Naive thymus-derived CD4-positive, alpha-beta T cell (primary cell): ENCODE data around the gene RASSF8. TPM values are rescaled to one million over a fixed set of nuclear protein-coding genes. Genes with fewer than 3 reads are reported as not detected.

Experiments
- ATAC-seq: fragments of 150-1000 bp; cut with Tn5 transposase; 2 replicates; pipeline ENCODE4 v1.10.0; 2021; ENCODE audit warnings: mild to moderate bottlenecking, moderate library complexity
- CTCF ChIA-PET: fragments of 350-600 bp; sonication (Branson Sonifier 250); formaldehyde crosslinking; loops from one replicate; lab custom pipeline; 2021; ENCODE audit warnings: antibody characterized with exemption; lab: Charles Lee
- POLR2A ChIA-PET: fragments of 350-600 bp; sonication (Branson Sonifier 250); formaldehyde crosslinking; loops from one replicate; lab custom pipeline; 2021; ENCODE audit warnings: antibody characterized with exemption, inconsistent platforms; lab: Charles Lee
- DNase-seq, 9 donors: peaks; one replicate each; pipeline versions ENCODE4 v3.0.0 to v3.0.0-alpha.2; 2020 to 2022; ENCODE audit warnings: mixed read lengths in 1 of 9
- H3K27ac ChIP-seq: one replicate; pipeline ENCODE4 v1.7.0; 2013; ENCODE audit warnings: mild to moderate bottlenecking, low read depth, low read length, moderate library complexity
- H3K27me3 ChIP-seq, 2 donors: one replicate each; pipeline ENCODE4 v1.7.0; 2013; ENCODE audit warnings: low read length in 2 of 2, mild to moderate bottlenecking in 2 of 2, moderate library complexity in 2 of 2; ENCODE audit not compliant: control insufficient read depth in 2 of 2, insufficient read depth in 2 of 2
- H3K36me3 ChIP-seq, 3 experiments: 1 replicate in 2 of 3; 2 replicates in 1 of 3; pipeline ENCODE4 v1.7.0; 2013; ENCODE audit warnings: low read length in 3 of 3, mild to moderate bottlenecking in 3 of 3, moderate library complexity in 1 of 3; ENCODE audit not compliant: insufficient read depth in 3 of 3, control insufficient read depth in 2 of 3
- H3K4me1 ChIP-seq, 2 donors: one replicate each; pipeline ENCODE4 v1.7.0; 2013; ENCODE audit warnings: low read length in 2 of 2, mild to moderate bottlenecking in 2 of 2, moderate library complexity in 1 of 2; ENCODE audit not compliant: control insufficient read depth in 2 of 2, insufficient read depth in 2 of 2
- H3K4me3 ChIP-seq: 2 replicates; pipeline ENCODE4 v1.7.0; 2013; ENCODE audit warnings: mild to moderate bottlenecking, low read length
- H3K9me3 ChIP-seq, 3 experiments: 1 replicate in 2 of 3; 2 replicates in 1 of 3; pipeline ENCODE4 v1.7.0; 2013; ENCODE audit warnings: low read length in 3 of 3; ENCODE audit not compliant: control insufficient read depth in 2 of 3
- H3K27ac Mint-ChIP-seq, 9 donors: one replicate each; pipeline ENCODE4 v1.8.0; 2020 to 2022; ENCODE audit warnings: mixed read lengths in 9 of 9, mild to moderate bottlenecking in 8 of 9, moderate library complexity in 5 of 9, inconsistent platforms in 2 of 9
- H3K27me3 Mint-ChIP-seq, 5 donors: one replicate each; pipeline ENCODE4 v1.8.0; 2021 to 2022; ENCODE audit warnings: mixed read lengths in 5 of 5, mild to moderate bottlenecking in 1 of 5
- H3K36me3 Mint-ChIP-seq, 5 donors: one replicate each; pipeline ENCODE4 v1.8.0; 2020 to 2022; ENCODE audit warnings: mixed read lengths in 5 of 5, mild to moderate bottlenecking in 3 of 5, inconsistent platforms in 1 of 5
- H3K4me1 Mint-ChIP-seq, 7 donors: one replicate each; pipeline ENCODE4 v1.8.0; 2020 to 2022; ENCODE audit warnings: mixed read lengths in 7 of 7, mild to moderate bottlenecking in 3 of 7, inconsistent platforms in 1 of 7
- H3K4me3 Mint-ChIP-seq, 10 donors: one replicate each; pipeline ENCODE4 v1.8.0; 2020 to 2022; ENCODE audit warnings: mild to moderate bottlenecking in 10 of 10, mixed read lengths in 10 of 10, moderate library complexity in 6 of 10, inconsistent platforms in 2 of 10
- H3K9me3 Mint-ChIP-seq, 11 donors: one replicate each; pipeline ENCODE4 v1.8.0; 2020 to 2022; ENCODE audit warnings: mixed read lengths in 11 of 11, mild to moderate bottlenecking in 4 of 11, inconsistent platforms in 1 of 11, moderate library complexity in 1 of 11
- intact Hi-C, 2 donors: fragments of 100-400 bp; cut with micrococcal nuclease; formaldehyde crosslinking; loops; one replicate each; pipeline ENCODE4 v1.15.1; 2023
- polyA plus RNA-seq, 2 donors: library from polyadenylated mRNA; unstranded; fragments of 300-500 nt; fragmentation: Illumina TruSeq; gene quantifications; one replicate each; pipeline ENCODE4 v1.2.3, GENCODE V29; 2021
- total RNA-seq, 6 experiments: library from RNA in 5 of 6; stranded (reverse) in 5 of 6; gene quantifications; 1 replicate in 5 of 6; 2 replicates in 1 of 6; pipeline ENCODE4 v1.2.3 and lab custom pipeline; 2021 to 2026

Gene RASSF8
- total and polyA plus RNA-seq, 7 experiments from 2014 or later: 0.03 to 0.64 (median 0.18) TPM; not detected in 3

- intact Hi-C loops: no loop called here
- Histone ChIP-seq H3K36me3 (no peaks in the 10 kb centered on the region), H3K27me3 (no peaks in the 10 kb centered on the region), H3K9me3 (no peaks in the 10 kb centered on the region), H3K4me3 (no peak overlapping the region), H3K4me1 (no peaks in the 10 kb centered on the region), H3K27ac (no peak overlapping the region)
- CTCF ChIA-PET: no interaction called here
- Mint-ChIP-seq H3K36me3 (no peaks in the 10 kb centered on the region), H3K27me3 (peaks cover 0 to 5% (median 0%) of the 10 kb centered on the region in 5 donors), H3K27ac (no peak overlapping the region), H3K4me3 (no peak overlapping the region), H3K4me1 (no peaks in the 10 kb centered on the region), H3K9me3 (no peaks in the 10 kb centered on the region)
- ATAC-seq (no peak), DNase-seq (no peak)
- POLR2A ChIA-PET: no interaction called here
These were observed 25.5 kb upstream of the RASSF8 start for GRCh38 chr12:25932971-25933370.

GRCh38 chr12:25934456-25934855 lies 24.0 kb upstream of the RASSF8 start:
- Mint-ChIP-seq H3K9me3 (peaks cover 0 to 2% (median 0%) of the 10 kb centered on the region in 11 donors), H3K4me3 (no peak overlapping the region), H3K27ac (no peak overlapping the region), H3K27me3 (peaks cover 0 to 5% (median 0%) of the 10 kb centered on the region in 5 donors), H3K36me3 (no peaks in the 10 kb centered on the region), H3K4me1 (no peaks in the 10 kb centered on the region)
- no peak for DNase-seq
- no peaks in the 10 kb centered on the region for H3K9me3 ChIP-seq
- POLR2A ChIA-PET: no interaction called here
- no peak overlapping the region for H3K27ac ChIP-seq
- CTCF ChIA-PET: no interaction called here
- no peak for ATAC-seq
- H3K4me1 ChIP-seq: no peaks in the 10 kb centered on the region
- no peak overlapping the region for H3K4me3 ChIP-seq
- H3K27me3 ChIP-seq: no peaks in the 10 kb centered on the region
- no peaks in the 10 kb centered on the region for H3K36me3 ChIP-seq
- intact Hi-C loops: no loop called here

GRCh38 chr12:25935355-25936144 lies 22.9 kb upstream of the RASSF8 start:
- intact Hi-C loops: no loop called here
- H3K27ac ChIP-seq: no peak overlapping the region
- no peaks in the 10 kb centered on the region for H3K36me3 ChIP-seq
- no peaks in the 10 kb centered on the region for H3K9me3 ChIP-seq
- no peaks in the 10 kb centered on the region for H3K27me3 ChIP-seq
- ChIA-PET POLR2A (no interaction called here), CTCF (no interaction called here)
- Mint-ChIP-seq H3K4me3 (no peak overlapping the region), H3K9me3 (peaks cover 0 to 2% (median 0%) of the 10 kb centered on the region in 11 donors), H3K27me3 (peaks cover 0 to 6% (median 2%) of the 10 kb centered on the region in 5 donors), H3K4me1 (no peaks in the 10 kb centered on the region), H3K27ac (no peak overlapping the region), H3K36me3 (no peaks in the 10 kb centered on the region)
- H3K4me3 ChIP-seq: no peak overlapping the region
- DNase-seq (no peak), ATAC-seq (no peak)
- no peaks in the 10 kb centered on the region for H3K4me1 ChIP-seq

GRCh38 chr12:25937096-25937495 lies 21.4 kb upstream of the RASSF8 start:
- H3K36me3 ChIP-seq: no peaks in the 10 kb centered on the region
- no peak overlapping the region for H3K27ac ChIP-seq
- intact Hi-C loops: no loop called here
- POLR2A ChIA-PET: no interaction called here
- H3K27me3 ChIP-seq: no peaks in the 10 kb centered on the region
- H3K4me1 Mint-ChIP-seq: no peaks in the 10 kb centered on the region
- H3K4me1 ChIP-seq: no peaks in the 10 kb centered on the region
- H3K9me3 ChIP-seq: no peaks in the 10 kb centered on the region
- H3K4me3 ChIP-seq: no peak overlapping the region
- H3K27me3 Mint-ChIP-seq: peaks cover 0 to 11% (median 2%) of the 10 kb centered on the region in 5 donors
- CTCF ChIA-PET: no interaction called here
- H3K9me3 Mint-ChIP-seq: peaks cover 0 to 7% (median 0%) of the 10 kb centered on the region in 11 donors
- no peaks in the 10 kb centered on the region for H3K36me3 Mint-ChIP-seq
- H3K4me3 Mint-ChIP-seq: no peak overlapping the region
- ATAC-seq (no peak), DNase-seq (no peak)
- no peak overlapping the region for H3K27ac Mint-ChIP-seq

GRCh38 chr12:25938581-25938980 lies 19.9 kb upstream of the RASSF8 start:
- no peaks in the 10 kb centered on the region for H3K36me3 ChIP-seq
- ATAC-seq: no peak
- H3K9me3 ChIP-seq: no peaks in the 10 kb centered on the region
- H3K4me1 ChIP-seq: no peaks in the 10 kb centered on the region
- ChIA-PET CTCF (no interaction called here), POLR2A (no interaction called here)
- no peaks in the 10 kb centered on the region for H3K27me3 ChIP-seq
- H3K27ac ChIP-seq: no peak overlapping the region
- Mint-ChIP-seq H3K27ac (no peak overlapping the region), H3K27me3 (peaks cover 0 to 16% (median 1%) of the 10 kb centered on the region in 5 donors), H3K4me1 (no peaks in the 10 kb centered on the region), H3K9me3 (peaks cover 0 to 7% (median 0%) of the 10 kb centered on the region in 11 donors), H3K4me3 (no peak overlapping the region), H3K36me3 (no peaks in the 10 kb centered on the region)
- H3K4me3 ChIP-seq: no peak overlapping the region
- no peak for DNase-seq
- intact Hi-C loops: no loop called here

- no peak overlapping the region for H3K4me3 ChIP-seq
- Mint-ChIP-seq H3K27ac (no peak overlapping the region), H3K9me3 (peaks cover 0 to 7% (median 0%) of the 10 kb centered on the region in 11 donors), H3K27me3 (peaks cover 0 to 22% (median 0%) of the 10 kb centered on the region in 5 donors), H3K36me3 (no peaks in the 10 kb centered on the region), H3K4me1 (no peaks in the 10 kb centered on the region), H3K4me3 (no peak overlapping the region)
- ChIA-PET CTCF (no interaction called here), POLR2A (no interaction called here)
- H3K36me3 ChIP-seq: no peaks in the 10 kb centered on the region
- H3K4me1 ChIP-seq: no peaks in the 10 kb centered on the region
- no peak for ATAC-seq
- no peaks in the 10 kb centered on the region for H3K27me3 ChIP-seq
- intact Hi-C loops: no loop called here
- DNase-seq: no peak
- no peaks in the 10 kb centered on the region for H3K9me3 ChIP-seq
- no peak overlapping the region for H3K27ac ChIP-seq
These were observed 18.9 kb upstream of the RASSF8 start for GRCh38 chr12:25939606-25940005.

GRCh38 chr12:25940886-25941285 lies 17.6 kb upstream of the RASSF8 start:
- H3K27ac ChIP-seq: no peak overlapping the region
- no peak for DNase-seq
- Mint-ChIP-seq H3K9me3 (peaks cover 0 to 7% (median 0%) of the 10 kb centered on the region in 11 donors), H3K4me3 (no peak overlapping the region), H3K4me1 (no peaks in the 10 kb centered on the region), H3K27me3 (peaks cover 0 to 27% (median 0%) of the 10 kb centered on the region in 5 donors), H3K36me3 (no peaks in the 10 kb centered on the region), H3K27ac (no peak overlapping the region)
- intact Hi-C loops: no loop called here
- no peaks in the 10 kb centered on the region for H3K9me3 ChIP-seq
- no peaks in the 10 kb centered on the region for H3K27me3 ChIP-seq
- ChIA-PET POLR2A (no interaction called here), CTCF (no interaction called here)
- no peak for ATAC-seq
- no peaks in the 10 kb centered on the region for H3K4me1 ChIP-seq
- H3K4me3 ChIP-seq: no peak overlapping the region
- H3K36me3 ChIP-seq: no peaks in the 10 kb centered on the region
